NCI-H510A (cell line): ENCODE results near the gene FGR.

Experiments
- DNase-seq: peaks from one replicate; lab custom pipeline; 2025; lab: John Stamatoyannopoulos, UW

Gene FGR

DNA sequence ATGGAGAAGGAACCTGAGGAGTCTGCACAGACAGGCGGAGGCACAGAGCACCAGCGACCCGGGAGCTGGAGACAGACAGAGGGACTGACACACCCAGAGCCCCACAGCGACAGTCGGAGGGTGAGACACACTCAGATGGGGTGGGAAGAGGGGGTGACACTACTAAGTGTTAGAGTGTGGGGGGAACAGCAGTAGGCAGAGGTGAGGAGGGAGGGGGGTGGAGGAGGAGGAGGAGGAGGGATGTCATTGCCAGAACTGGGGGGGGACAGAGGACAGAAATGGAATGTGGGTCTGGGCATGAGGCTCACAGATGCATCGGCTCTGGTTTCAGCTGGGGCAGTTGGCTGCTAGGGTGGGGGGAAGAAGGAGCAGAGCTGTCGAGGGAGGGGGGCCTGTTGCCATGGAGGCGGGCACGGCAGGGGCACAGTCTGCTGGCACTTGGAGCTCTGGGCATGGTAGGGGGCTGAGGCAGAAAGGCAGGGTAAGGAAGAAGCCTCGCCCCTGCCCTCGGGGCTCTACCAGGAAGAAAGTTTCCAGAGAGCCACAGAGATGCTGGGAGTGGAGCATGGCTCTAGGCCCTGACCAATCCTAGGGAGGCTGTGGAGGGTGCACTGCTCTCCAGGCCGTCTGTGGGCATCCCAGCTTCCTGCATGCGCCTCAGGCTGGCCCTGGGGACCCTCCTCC lies 68.4 kb downstream of the FGR start:
- no peak for DNase-seq

DNA sequence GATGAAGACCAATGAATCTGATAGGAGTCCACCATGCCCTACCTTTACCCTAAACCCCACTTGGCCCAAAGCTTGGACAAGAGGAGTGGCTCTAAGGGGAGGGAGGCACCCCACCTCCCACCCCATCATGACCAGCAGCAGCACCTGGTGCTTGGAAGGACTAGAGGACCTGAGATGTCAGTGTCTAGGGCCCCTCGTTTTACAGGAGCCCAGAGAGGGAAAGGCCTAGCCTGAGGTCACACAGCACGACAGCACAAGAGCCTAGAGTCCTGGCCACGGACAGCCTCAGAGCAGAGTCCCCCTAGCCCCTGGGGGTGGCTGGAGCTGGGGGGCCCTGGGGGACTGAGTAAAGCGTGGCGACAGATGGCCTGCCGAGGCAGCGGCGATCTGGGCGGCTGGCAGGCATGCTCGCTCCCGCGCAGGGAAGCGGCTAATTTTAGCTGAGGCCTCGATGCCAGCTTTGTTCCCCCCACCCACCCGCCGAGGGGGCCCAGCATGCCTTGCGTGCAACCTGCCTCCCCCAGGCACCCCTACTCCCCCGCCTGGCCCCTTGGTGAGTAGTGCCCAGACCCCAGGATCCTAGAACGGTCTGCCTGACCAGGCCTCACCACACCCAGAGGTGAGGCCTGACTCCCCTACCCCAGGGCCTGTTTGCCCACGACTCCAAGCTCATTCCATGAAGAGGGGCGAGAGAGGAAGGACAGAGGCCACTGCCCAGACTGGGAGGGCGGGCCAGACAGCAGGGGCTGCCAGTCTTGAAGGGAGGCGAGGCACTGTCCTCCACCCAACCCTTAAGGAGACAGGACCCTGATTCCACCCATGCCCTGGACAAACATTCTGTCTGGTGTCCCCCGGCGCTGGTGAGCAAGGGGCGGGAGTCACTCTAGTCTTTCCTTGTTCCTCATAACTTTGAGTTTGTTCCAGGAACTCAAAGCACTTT lies 70.0 kb downstream of the FGR start:
- DNase-seq, result no peak

DNA sequence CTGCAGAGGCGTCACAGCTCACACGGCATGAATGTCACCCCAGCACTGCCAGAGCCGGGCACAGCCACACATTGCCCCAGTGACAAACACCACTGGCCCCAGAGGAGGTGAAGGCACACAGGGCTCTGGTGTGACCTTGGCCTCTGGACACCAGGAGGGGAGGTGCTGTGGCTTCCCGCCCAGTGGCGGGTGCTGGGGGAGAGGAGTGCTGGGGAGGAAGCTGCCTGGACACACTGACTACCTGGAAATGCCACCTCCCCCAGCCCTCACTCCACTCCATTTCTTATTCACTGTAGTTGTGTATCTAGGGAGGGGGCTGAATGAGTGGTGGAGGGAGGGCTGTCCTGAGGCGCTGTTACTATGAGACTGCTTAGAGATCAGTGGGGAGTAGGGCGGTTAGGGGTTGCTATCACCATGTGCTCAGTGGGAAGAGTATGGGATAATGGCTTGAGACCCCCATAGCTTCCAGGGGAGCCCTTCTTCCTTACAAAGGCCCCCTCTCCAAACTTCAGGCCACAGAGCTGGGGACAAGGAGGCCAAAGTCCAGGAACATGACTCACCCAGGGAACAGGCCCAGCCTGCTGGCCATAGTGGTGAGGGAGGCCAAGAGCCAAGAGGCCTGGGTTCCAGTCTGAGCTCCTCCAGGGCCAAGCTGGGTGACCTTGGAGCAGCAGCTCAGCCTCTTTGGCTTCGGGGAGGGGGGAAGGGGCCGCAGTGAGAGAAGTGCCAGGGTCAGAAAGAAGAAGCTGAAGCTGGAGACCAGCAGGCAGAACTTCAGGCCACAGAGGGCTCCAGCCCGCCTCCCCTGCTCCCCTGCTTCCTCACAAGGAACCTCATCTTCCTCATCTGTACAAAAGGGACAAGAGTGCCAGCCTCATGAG lies 71.2 kb downstream of the FGR start:
- no peak for DNase-seq

DNA sequence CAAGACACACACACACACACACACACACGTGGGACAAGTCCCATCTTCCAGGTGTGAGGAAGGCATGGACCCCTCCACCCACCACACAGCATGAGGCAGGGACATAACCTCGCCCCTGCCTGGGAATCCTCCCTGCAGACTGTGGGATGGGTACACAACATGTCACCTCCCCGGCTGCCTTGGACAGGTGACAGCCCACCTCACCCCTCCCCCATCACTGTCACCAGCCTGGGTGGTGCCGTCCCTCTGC lies 71.7 kb downstream of the FGR start:
- no peak for DNase-seq

DNA sequence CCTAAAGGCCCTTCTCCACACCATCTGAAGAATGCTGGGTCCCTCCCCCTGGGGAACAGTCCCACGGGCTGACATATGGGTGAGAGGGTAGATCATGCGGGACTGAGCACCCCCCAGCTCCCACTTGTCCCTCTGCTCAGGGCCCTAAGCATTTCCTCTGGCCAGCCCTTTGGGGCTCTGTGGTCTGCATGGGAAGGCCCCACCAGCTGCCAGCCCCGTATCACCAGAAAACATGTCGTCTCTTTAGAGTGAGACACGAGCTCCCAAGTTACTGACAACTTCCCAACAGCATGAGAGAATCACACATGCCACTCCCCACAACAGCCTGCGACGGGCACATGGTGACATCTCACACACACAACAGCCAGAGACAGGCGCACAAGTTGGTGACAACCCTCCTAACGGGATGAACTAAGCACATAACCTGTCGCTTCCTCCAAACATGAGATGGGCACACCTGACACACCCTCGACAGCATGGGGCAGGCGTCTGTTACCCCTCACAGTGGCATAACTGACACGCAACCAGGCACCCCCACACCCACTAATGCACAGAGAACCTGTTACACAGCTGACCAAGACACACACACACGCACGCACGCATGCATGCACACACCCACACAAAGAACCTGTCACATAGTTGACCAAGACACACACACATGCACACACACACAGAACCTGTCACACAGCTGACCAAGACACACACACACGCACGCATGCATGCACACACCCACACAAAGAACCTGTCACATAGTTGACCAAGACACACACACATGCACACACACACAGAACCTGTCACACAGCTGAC lies 72.2 kb downstream of the FGR start:
- no peak for DNase-seq
